T-helper 2 cell treated with Interferon-gamma antibody and Interleukin-4, amounts not matched to agents 100 ng/mL and 5 ng/mL, for 36 hours (primary cell): Measurements from ENCODE around the gene MAPK12. TPM values are rescaled to one million over a fixed set of nuclear protein-coding genes. Genes with fewer than 3 reads are reported as not detected.

Source experiments
- intact Hi-C: fragments of 100-400 bp; cut with micrococcal nuclease; formaldehyde crosslinking; loops from one replicate; pipeline ENCODE4 v1.15.1; 2023
- total RNA-seq: library from RNA; stranded (reverse); gene quantifications from 2 replicates; pipeline ENCODE4 v1.2.3, GENCODE V29; 2022

MAPK12 gene
- total RNA-seq, 1 donor from 2014 or later = 5.5 TPM

GRCh38 chr22:50269573-50269969 lies 8.1 kb upstream of the MAPK12 start:
- intact Hi-C loops = no loop called here

GRCh38 chr22:50268655-50269113 lies 7.2 kb upstream of the MAPK12 start:
- intact Hi-C loops = no loop called here

- intact Hi-C loops = no loop called here
These were observed 6.3 kb upstream of the MAPK12 start for GRCh38 chr22:50267591-50268390.

- intact Hi-C loops = no loop called here
These were observed 5.5 kb upstream of the MAPK12 start for GRCh38 chr22:50266994-50267393.

GRCh38 chr22:50264946-50265669 lies 3.6 kb upstream of the MAPK12 start:
- intact Hi-C loops = no loop called here

- intact Hi-C loops = no loop called here
These were observed 2.7 kb upstream of the MAPK12 start for GRCh38 chr22:50264104-50264745.

- intact Hi-C loops = no loop called here
These were observed 1.6 kb upstream of the MAPK12 start for GRCh38 chr22:50262973-50263617.

- intact Hi-C loops = no loop called here
These were observed 1.0 kb upstream of the MAPK12 start for GRCh38 chr22:50262460-50262911.

GRCh38 chr22:50260801-50261614 lies 475 bp downstream of the MAPK12 start:
- intact Hi-C loops = no loop called here

GRCh38 chr22:50260434-50260800 lies 1.1 kb downstream of the MAPK12 start:
- intact Hi-C loops = no loop called here

- intact Hi-C loops = no loop called here
These were observed 2.2 kb downstream of the MAPK12 start for GRCh38 chr22:50259302-50259701.

- intact Hi-C loops = no loop called here
These were observed 2.9 kb downstream of the MAPK12 start for GRCh38 chr22:50258361-50259292.

GRCh38 chr22:50257451-50258360 lies 3.8 kb downstream of the MAPK12 start:
- intact Hi-C loops = no loop called here

- intact Hi-C loops = no loop called here
These were observed 4.4 kb downstream of the MAPK12 start for GRCh38 chr22:50257041-50257440.

GRCh38 chr22:50256258-50256862 lies 5.1 kb downstream of the MAPK12 start:
- intact Hi-C loops = no loop called here

- intact Hi-C loops = no loop called here
These were observed 5.9 kb downstream of the MAPK12 start for GRCh38 chr22:50255607-50256006.

GRCh38 chr22:50255099-50255498 lies 6.4 kb downstream of the MAPK12 start:
- intact Hi-C loops = no loop called here

GRCh38 chr22:50253941-50254340 lies 7.5 kb downstream of the MAPK12 start:
- intact Hi-C loops = loop anchor here (5.0 kb wide), 1 partner anchor 73 kb away; the partner anchor contains the start of gene DENND6B
